ENCODE measurements around the gene USH1C.

- TF ChIP-seq CTCF (IDR thresholded peaks at IDR 0.05) (no peak), ZFX (IDR thresholded peaks at IDR 0.05; ENCODE audit: borderline replicate concordance) (no peak)
Measured at GRCh38 chr11:17521106-17521900, 22.9 kb downstream of the USH1C start.
